ENCODE data around the gene GATA3.
A peak's percentile ranks its signal among the peaks of the same experiment; 100 is the strongest.

The GATA3 gene

DNA sequence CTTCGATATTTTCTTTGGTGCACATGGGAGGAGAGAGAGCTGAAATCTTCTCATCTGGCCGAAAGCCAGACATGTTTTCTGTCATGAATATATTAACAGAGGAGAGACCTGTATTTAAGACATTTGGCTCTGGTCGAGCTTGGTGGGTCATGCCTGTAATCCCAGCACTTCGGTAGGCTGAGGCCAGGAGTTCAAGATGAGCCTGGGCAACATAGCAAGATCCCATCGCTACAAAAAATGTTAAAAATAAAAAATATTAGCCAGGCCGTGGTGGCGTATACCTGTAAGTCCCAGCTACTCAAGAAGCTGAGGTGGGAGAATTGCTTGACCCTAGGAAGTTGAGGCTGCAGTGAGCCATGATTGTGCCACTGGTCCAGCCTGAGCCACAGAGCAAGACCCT is 21.9 kb upstream of the GATA3 start:
- H3K4me1 ChIP-seq (ENCODE audit: control insufficient read depth in 1 of 2, insufficient read depth in 2 of 2, low read length in 2 of 2): peaks cover 0 to 38% of the 10 kb centered on the region in 2 donors
- H3K4me3 ChIP-seq (ENCODE audit: low read depth in 1 of 2, low read length in 2 of 2): no peak overlapping the region
- no peak overlapping the region for H3K27ac ChIP-seq (ENCODE audit: low read length)
- peaks cover 44% of the 10 kb centered on the region for H3K27me3 ChIP-seq (ENCODE audit: low read depth, low read length)
- no peaks in the 10 kb centered on the region for H3K36me3 ChIP-seq (ENCODE audit: control insufficient read depth in 1 of 2, insufficient read depth in 2 of 2, low read length in 2 of 2)
- no peaks in the 10 kb centered on the region for H3K9me3 ChIP-seq (ENCODE audit: control insufficient read depth in 1 of 2, low read length in 2 of 2)

GRCh38 chr10:8033812-8034465 is 20.5 kb upstream of the GATA3 start:
- Histone ChIP-seq H3K4me1 (ENCODE audit: control insufficient read depth in 1 of 2, insufficient read depth in 2 of 2, low read length in 2 of 2) (peaks cover 0 to 39% of the 10 kb centered on the region in 2 donors), H3K4me3 (ENCODE audit: low read depth in 1 of 2, low read length in 2 of 2) (peak overlapping the region in 1 of 2 donors; percentile 45), H3K27me3 (ENCODE audit: low read depth, low read length) (peaks cover 56% of the 10 kb centered on the region), H3K27ac (ENCODE audit: low read length) (no peak overlapping the region), H3K36me3 (ENCODE audit: control insufficient read depth in 1 of 2, insufficient read depth in 2 of 2, low read length in 2 of 2) (no peaks in the 10 kb centered on the region), H3K9me3 (ENCODE audit: control insufficient read depth in 1 of 2, low read length in 2 of 2) (no peaks in the 10 kb centered on the region)

GRCh38 chr10:8034466-8035005 is 20.0 kb upstream of the GATA3 start:
- Histone ChIP-seq H3K4me3 (ENCODE audit: low read depth in 1 of 2, low read length in 2 of 2) (peak overlapping the region in 1 of 2 donors; percentile 45), H3K4me1 (ENCODE audit: control insufficient read depth in 1 of 2, insufficient read depth in 2 of 2, low read length in 2 of 2) (peaks cover 0 to 39% of the 10 kb centered on the region in 2 donors), H3K36me3 (ENCODE audit: control insufficient read depth in 1 of 2, insufficient read depth in 2 of 2, low read length in 2 of 2) (no peaks in the 10 kb centered on the region), H3K27me3 (ENCODE audit: low read depth, low read length) (peaks cover 62% of the 10 kb centered on the region), H3K9me3 (ENCODE audit: control insufficient read depth in 1 of 2, low read length in 2 of 2) (peaks cover 1 to 2% of the 10 kb centered on the region in 2 donors), H3K27ac (ENCODE audit: low read length) (no peak overlapping the region)

DNA sequence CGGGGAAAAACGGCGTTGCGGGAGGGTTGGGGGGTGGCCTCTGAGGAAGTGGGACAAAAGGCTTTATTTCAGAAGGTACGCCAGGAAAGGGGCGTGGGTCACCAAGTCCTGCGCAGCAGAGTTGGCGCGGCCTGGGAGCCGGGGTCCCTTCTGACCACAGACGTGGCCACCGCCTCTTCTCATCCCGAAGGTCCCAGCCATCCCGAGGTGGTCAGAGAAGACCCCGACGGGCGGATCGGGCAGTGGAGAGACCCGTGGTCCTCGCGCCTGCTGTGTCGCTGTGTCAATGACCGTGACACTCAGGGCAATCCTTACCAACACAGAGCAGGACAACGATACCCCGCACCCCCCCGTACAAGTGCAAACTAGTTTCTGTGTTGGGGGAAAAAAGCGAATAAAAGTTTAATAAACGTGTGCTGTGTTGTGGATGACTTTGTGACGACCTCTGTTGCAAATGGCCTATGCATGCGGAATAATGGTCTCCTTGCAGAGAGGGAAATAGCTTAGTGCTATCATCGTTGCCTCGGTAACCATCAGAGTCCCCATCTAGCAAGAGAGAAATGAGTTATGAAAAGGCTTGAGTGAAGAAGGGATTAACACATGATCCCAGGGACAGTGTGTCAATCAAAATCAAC is 19.4 kb upstream of the GATA3 start:
- Histone ChIP-seq H3K4me1 (ENCODE audit: control insufficient read depth in 1 of 2, insufficient read depth in 2 of 2, low read length in 2 of 2) (peaks cover 0 to 39% of the 10 kb centered on the region in 2 donors), H3K9me3 (ENCODE audit: control insufficient read depth in 1 of 2, low read length in 2 of 2) (peaks cover 3 to 4% of the 10 kb centered on the region in 2 donors), H3K27ac (ENCODE audit: low read length) (no peak overlapping the region), H3K4me3 (ENCODE audit: low read depth in 1 of 2, low read length in 2 of 2) (peak overlapping the region in 1 of 2 donors; percentile 45), H3K36me3 (ENCODE audit: control insufficient read depth in 1 of 2, insufficient read depth in 2 of 2, low read length in 2 of 2) (no peaks in the 10 kb centered on the region), H3K27me3 (ENCODE audit: low read depth, low read length) (peaks cover 64% of the 10 kb centered on the region)

GRCh38 chr10:8035641-8036470 is 18.6 kb upstream of the GATA3 start:
- no peak overlapping the region for H3K27ac ChIP-seq (ENCODE audit: low read length)
- H3K36me3 ChIP-seq (ENCODE audit: control insufficient read depth in 1 of 2, insufficient read depth in 2 of 2, low read length in 2 of 2): no peaks in the 10 kb centered on the region
- peaks cover 0 to 39% of the 10 kb centered on the region in 2 donors for H3K4me1 ChIP-seq (ENCODE audit: control insufficient read depth in 1 of 2, insufficient read depth in 2 of 2, low read length in 2 of 2)
- no peak overlapping the region for H3K4me3 ChIP-seq (ENCODE audit: low read depth in 1 of 2, low read length in 2 of 2)
- peaks cover 3 to 4% of the 10 kb centered on the region in 2 donors for H3K9me3 ChIP-seq (ENCODE audit: control insufficient read depth in 1 of 2, low read length in 2 of 2)
- peaks cover 64% of the 10 kb centered on the region for H3K27me3 ChIP-seq (ENCODE audit: low read depth, low read length)

DNA sequence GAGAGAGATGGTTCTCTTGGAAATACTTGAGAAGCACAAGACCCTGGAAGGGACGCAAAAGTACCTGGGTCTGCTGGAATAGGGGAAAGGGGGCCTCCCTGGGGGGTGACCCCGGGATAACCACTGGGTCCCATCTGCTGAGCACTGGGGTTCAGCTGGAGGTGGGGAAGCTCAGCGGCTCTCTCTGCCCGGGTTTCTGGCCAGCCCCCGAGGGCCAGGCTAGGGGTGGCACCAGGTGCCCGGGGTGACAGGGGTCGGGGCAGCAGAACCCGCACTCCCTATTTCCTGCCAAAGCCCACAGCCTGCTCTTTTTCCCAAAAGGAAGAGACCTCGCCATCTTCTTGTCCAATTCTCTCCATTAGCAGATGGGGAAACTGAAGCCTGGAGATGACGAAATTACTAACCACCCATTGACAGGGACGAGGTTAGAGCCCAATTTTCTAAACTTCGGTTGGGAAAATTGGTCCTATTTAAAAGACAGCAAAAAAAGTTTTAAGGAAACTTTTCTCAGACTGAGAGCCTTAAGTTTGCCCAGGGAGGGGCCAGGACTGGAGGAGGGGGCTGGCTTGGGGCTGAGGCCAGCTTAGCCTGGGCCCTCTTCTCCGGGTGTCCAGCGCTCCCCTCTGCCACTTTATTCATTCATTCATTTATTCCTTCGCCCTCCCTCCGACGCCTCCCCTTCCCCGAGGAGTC is 17.8 kb upstream of the GATA3 start:
- peaks cover 3 to 4% of the 10 kb centered on the region in 2 donors for H3K9me3 ChIP-seq (ENCODE audit: control insufficient read depth in 1 of 2, low read length in 2 of 2)
- no peaks in the 10 kb centered on the region for H3K36me3 ChIP-seq (ENCODE audit: control insufficient read depth in 1 of 2, insufficient read depth in 2 of 2, low read length in 2 of 2)
- peaks cover 69% of the 10 kb centered on the region for H3K27me3 ChIP-seq (ENCODE audit: low read depth, low read length)
- no peak overlapping the region for H3K4me3 ChIP-seq (ENCODE audit: low read depth in 1 of 2, low read length in 2 of 2)
- peaks cover 0 to 39% of the 10 kb centered on the region in 2 donors for H3K4me1 ChIP-seq (ENCODE audit: control insufficient read depth in 1 of 2, insufficient read depth in 2 of 2, low read length in 2 of 2)
- no peak overlapping the region for H3K27ac ChIP-seq (ENCODE audit: low read length)

DNA sequence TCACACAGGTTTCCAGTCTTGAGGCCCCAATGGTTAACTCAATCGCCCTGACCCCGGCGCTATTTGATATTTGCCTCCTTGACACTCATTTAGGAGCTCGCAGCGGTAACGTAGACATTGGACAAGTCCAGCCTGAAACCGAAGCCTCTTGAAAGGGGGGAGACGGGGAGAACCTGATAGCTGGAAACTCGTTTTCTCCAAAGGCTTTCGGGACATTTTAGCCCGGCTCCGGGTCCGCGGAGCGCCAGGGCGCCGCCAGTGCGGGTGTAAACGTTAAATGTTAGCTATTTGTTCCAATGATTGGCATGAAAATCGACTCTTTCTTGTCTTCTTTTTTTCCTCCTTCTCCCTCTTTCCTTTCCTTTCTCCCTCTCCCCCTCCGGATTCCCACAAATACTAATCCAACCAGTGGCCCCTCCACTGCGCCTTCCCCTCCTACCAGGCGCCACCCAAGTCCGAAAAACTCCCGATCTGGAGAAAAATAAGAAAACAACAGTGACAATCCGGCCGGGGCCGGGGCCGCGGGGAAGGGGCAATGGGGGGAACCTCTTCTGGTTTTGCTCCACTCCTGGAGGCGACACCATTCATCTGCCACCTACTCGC is 17.2 kb upstream of the GATA3 start:
- H3K27me3 ChIP-seq (ENCODE audit: low read depth, low read length): peaks cover 72% of the 10 kb centered on the region
- peaks cover 3 to 4% of the 10 kb centered on the region in 2 donors for H3K9me3 ChIP-seq (ENCODE audit: control insufficient read depth in 1 of 2, low read length in 2 of 2)
- H3K27ac ChIP-seq (ENCODE audit: low read length): no peak overlapping the region
- H3K4me1 ChIP-seq (ENCODE audit: control insufficient read depth in 1 of 2, insufficient read depth in 2 of 2, low read length in 2 of 2): peaks cover 0 to 39% of the 10 kb centered on the region in 2 donors
- H3K36me3 ChIP-seq (ENCODE audit: control insufficient read depth in 1 of 2, insufficient read depth in 2 of 2, low read length in 2 of 2): no peaks in the 10 kb centered on the region
- no peak overlapping the region for H3K4me3 ChIP-seq (ENCODE audit: low read depth in 1 of 2, low read length in 2 of 2)

GRCh38 chr10:8037941-8038894 is 16.3 kb upstream of the GATA3 start:
- peaks cover 3 to 4% of the 10 kb centered on the region in 2 donors for H3K9me3 ChIP-seq (ENCODE audit: control insufficient read depth in 1 of 2, low read length in 2 of 2)
- peaks cover 0 to 43% of the 10 kb centered on the region in 2 donors for H3K4me1 ChIP-seq (ENCODE audit: control insufficient read depth in 1 of 2, insufficient read depth in 2 of 2, low read length in 2 of 2)
- no peaks in the 10 kb centered on the region for H3K36me3 ChIP-seq (ENCODE audit: control insufficient read depth in 1 of 2, insufficient read depth in 2 of 2, low read length in 2 of 2)
- H3K4me3 ChIP-seq (ENCODE audit: low read depth in 1 of 2, low read length in 2 of 2): no peak overlapping the region
- H3K27ac ChIP-seq (ENCODE audit: low read length): no peak overlapping the region
- peaks cover 79% of the 10 kb centered on the region for H3K27me3 ChIP-seq (ENCODE audit: low read depth, low read length)

- H3K4me1 ChIP-seq (ENCODE audit: control insufficient read depth in 1 of 2, insufficient read depth in 2 of 2, low read length in 2 of 2): peaks cover 0 to 44% of the 10 kb centered on the region in 2 donors
- H3K36me3 ChIP-seq (ENCODE audit: control insufficient read depth in 1 of 2, insufficient read depth in 2 of 2, low read length in 2 of 2): no peaks in the 10 kb centered on the region
- peaks cover 78% of the 10 kb centered on the region for H3K27me3 ChIP-seq (ENCODE audit: low read depth, low read length)
- no peak overlapping the region for H3K27ac ChIP-seq (ENCODE audit: low read length)
- peaks cover 3 to 4% of the 10 kb centered on the region in 2 donors for H3K9me3 ChIP-seq (ENCODE audit: control insufficient read depth in 1 of 2, low read length in 2 of 2)
- H3K4me3 ChIP-seq (ENCODE audit: low read depth in 1 of 2, low read length in 2 of 2): no peak overlapping the region
These were observed 15.1 kb upstream of the GATA3 start for GRCh38 chr10:8039321-8039881.

All from muscle layer of duodenum (tissue), 2 donors.